ENCODE results near the gene ANKRD6.

The ANKRD6 gene

GRCh38 chr6:89475634-89476033, 42.7 kb downstream of the ANKRD6 start:
- no peak for DNase-seq

- no peak for DNase-seq
Observed at GRCh38 chr6:89479897-89480296, 46.9 kb downstream of the ANKRD6 start.

GRCh38 chr6:89481695-89482094, 48.7 kb downstream of the ANKRD6 start:
- DNase-seq = no peak

GRCh38 chr6:89482126-89482525, 49.2 kb downstream of the ANKRD6 start:
- no peak for DNase-seq

- peak; percentile 17 for DNase-seq
Observed at GRCh38 chr6:89483111-89483720, 50.3 kb downstream of the ANKRD6 start.

GRCh38 chr6:89485320-89485719, 52.4 kb downstream of the ANKRD6 start:
- DNase-seq = no peak

- DNase-seq = no peak
Observed at GRCh38 chr6:89487864-89488263, 54.9 kb downstream of the ANKRD6 start.

GRCh38 chr6:89488438-89488837, 55.5 kb downstream of the ANKRD6 start:
- DNase-seq = no peak

GRCh38 chr6:89489078-89489477, 56.1 kb downstream of the ANKRD6 start:
- no peak for DNase-seq

- DNase-seq = no peak
Observed at GRCh38 chr6:89492025-89492640, 59.2 kb downstream of the ANKRD6 start.

GRCh38 chr6:89494131-89494793, 61.3 kb downstream of the ANKRD6 start:
- no peak for DNase-seq

- DNase-seq = no peak
Observed at GRCh38 chr6:89495961-89496535, 63.1 kb downstream of the ANKRD6 start.

- DNase-seq = peak; percentile 74
Observed at GRCh38 chr6:89500611-89501010, 67.7 kb downstream of the ANKRD6 start.

- no peak for DNase-seq
Observed at GRCh38 chr6:89501222-89501621, 68.3 kb downstream of the ANKRD6 start.

- DNase-seq = no peak
Observed at GRCh38 chr6:89501753-89502152, 68.8 kb downstream of the ANKRD6 start.

- DNase-seq = no peak
Observed at GRCh38 chr6:89503641-89504040, 70.7 kb downstream of the ANKRD6 start.

- DNase-seq = no peak
Observed at GRCh38 chr6:89505847-89506246, 72.9 kb downstream of the ANKRD6 start.

GRCh38 chr6:89506716-89507617, 74.0 kb downstream of the ANKRD6 start:
- DNase-seq = no peak

- no peak for DNase-seq
Observed at GRCh38 chr6:89508755-89509563, 76.0 kb downstream of the ANKRD6 start.

GRCh38 chr6:89509777-89510281, 76.9 kb downstream of the ANKRD6 start:
- DNase-seq = peak; percentile 56

- no peak for DNase-seq
Observed at GRCh38 chr6:89510393-89510792, 77.4 kb downstream of the ANKRD6 start.

All from COR-L47 (cell line).